GM18505 (cell line): ENCODE results near the gene SASH3.

Experiments
- ATAC-seq: cut with Tn5 transposase; IDR thresholded peaks from one replicate; pipeline ENCODE4 v1.9.1; 2021; ENCODE audit not compliant: unreplicated experiment
- POLR2A ChIP-seq: IDR thresholded peaks from 4 replicates; pipeline ENCODE4 v1.6.1; 2011; ENCODE audit warnings: borderline replicate concordance; ENCODE audit not compliant: insufficient read depth, insufficient read length; ENCODE audit errors: extremely low read depth

The SASH3 gene

GRCh38 chrX:129831091-129831885 lies 51.5 kb downstream of the SASH3 start:
- no peak for ATAC-seq

GRCh38 chrX:129833153-129833990 lies 53.6 kb downstream of the SASH3 start:
- ATAC-seq = no peak
- TF ChIP-seq POLR2A = no peak

More at GRCh38 chrX:129831091-129831885, 51.5 kb downstream of the SASH3 start:
- no peak for TF ChIP-seq POLR2A

DNA sequence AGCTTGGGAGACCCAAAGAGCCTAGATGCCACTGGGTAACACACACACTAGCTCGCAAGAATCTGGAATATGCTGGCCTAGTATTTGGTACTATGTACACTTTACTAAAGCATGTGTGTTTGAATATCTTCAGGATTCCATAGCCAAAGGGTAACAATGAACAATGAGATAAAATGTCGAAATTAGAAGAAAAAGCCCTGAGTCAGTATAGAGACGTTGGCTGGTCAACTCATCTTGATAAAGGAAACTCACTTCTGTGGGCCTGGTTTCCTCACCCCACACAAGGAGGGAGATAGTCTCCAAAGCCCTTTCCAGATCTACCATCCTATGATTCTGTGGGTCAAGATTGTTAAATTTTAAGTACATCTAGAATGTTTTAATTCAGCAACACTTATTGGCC lies 57.1 kb downstream of the SASH3 start:
- TF ChIP-seq POLR2A = no peak

DNA sequence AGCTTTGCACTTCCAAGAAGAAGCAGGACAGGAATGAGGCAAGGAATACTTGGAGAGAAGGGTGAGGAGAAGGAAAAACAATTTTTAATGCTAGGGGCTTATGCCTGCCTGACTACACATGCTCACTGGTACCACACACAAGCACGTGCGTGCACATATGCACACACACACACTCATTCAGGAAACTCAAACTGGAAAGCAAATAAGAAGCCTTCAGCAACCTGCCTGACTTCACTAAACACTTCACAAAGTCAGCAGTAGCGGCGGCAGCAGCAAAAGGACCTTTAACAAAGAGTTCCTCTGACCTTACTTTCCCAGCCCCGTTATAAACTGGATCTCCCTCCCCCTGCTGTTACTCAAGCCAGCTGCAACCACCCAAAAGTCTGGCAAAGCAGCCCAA lies 60.6 kb downstream of the SASH3 start:
- no peak for TF ChIP-seq POLR2A
- ATAC-seq = no peak

More for the DNA sequence above, 57.1 kb downstream of the SASH3 start:
- no peak for ATAC-seq

- no peak for TF ChIP-seq POLR2A
- no peak for ATAC-seq
These were observed 62.9 kb downstream of the SASH3 start for GRCh38 chrX:129842510-129843208.

DNA sequence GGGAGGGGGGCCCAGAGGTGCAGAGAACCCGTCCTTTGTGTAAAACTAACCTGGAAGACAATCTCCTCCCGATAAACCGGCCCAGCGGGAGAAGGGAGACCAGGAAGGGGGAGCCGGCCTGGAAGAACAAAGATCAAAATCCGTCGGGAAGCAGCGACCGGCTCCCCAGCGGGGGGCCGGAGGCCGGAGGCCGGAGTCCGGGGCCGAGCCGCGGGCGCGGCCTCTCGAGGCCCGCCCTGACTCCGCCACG lies 63.4 kb downstream of the SASH3 start:
- no peak for ATAC-seq

DNA sequence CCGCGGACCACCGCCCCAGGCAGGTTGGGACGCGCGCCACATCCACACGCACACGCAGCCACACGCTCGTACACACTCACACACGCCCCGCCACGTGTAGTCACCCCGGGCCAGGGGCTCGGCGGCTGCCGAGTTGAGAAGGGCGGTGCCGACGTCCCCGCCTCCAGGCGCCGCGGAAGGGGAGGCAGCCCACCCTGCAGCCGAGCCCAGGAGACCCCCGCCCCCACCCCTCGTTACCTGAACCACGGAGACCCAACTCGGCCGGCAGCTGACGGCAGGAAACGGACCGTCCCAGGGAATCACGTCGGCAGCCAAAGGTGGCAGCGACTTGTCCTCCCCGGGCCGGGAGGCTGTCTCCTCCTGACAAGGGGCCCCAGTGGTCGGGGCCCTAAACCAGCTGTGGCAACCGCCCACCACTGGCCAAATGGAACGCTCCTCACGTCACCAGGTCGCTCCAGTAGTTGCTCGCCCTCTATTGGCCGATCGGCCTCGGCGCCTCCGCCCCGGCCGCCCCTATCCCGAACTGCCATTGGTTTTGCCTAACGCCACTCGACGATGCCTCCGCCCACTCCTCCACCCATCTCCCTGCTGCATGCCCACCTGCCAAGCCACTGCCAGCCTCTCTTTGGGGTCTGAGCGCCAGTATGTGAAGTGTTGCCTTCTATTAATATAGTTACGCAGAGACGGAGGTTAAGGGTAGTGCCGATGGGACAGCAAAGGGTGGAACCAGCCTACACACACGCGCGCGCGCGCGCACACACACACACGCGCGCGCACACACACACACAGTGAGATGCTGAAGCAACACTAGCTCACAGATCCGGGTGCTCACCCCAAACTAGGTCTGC lies 63.9 kb downstream of the SASH3 start, which contains the start of gene ZDHHC9:
Gene ZDHHC9 (minus strand): TSS at position 428 of the 848 bp plus-strand sequence. CDS start 1,941 bp downstream, outside the sequence.
- peak; percentile 99 for ATAC-seq
- no peak for TF ChIP-seq POLR2A

More for the DNA sequence above, 63.4 kb downstream of the SASH3 start:
- TF ChIP-seq POLR2A = no peak
